GM13977 (cell line): Measurements from ENCODE around the gene CMTM4.

Source experiments
- DNase-seq: peaks from one replicate; pipeline ENCODE4 v3.0.0; 2012; ENCODE audit warnings: low spot score
- CTCF ChIP-seq: IDR thresholded peaks from 2 replicates; pipeline ENCODE4 v1.5.1; 2012; ENCODE audit warnings: mild to moderate bottlenecking, control low read depth; ENCODE audit not compliant: insufficient read depth; ENCODE audit errors: extremely low read depth, missing control alignments
- in situ Hi-C: fragments of 300-500 bp; cut with MboI; formaldehyde crosslinking; loops from one replicate; pipeline ENCODE4 v1.12.0; 2022; ENCODE audit warnings: low sequenced_read_pairs, low pct_unique_long_range_greater_than_20kb, mixed read lengths, inconsistent platforms; ENCODE audit not compliant: unreplicated experiment

Gene CMTM4

GRCh38 chr16:66696669-66697630 lies at the start of gene CMTM4:
CMTM4 (minus strand) TSS chr16:66696743; CDS start chr16:66696525, 218 bp downstream.
- in situ Hi-C loops: no loop called here
- peak; percentile 49 for TF ChIP-seq CTCF
- peak; percentile 97 for DNase-seq

- in situ Hi-C loops: loop anchor here (25.0 kb wide), 1 partner anchor 334 kb away; no protein-coding TSS in a partner anchor
Observed at GRCh38 chr16:66746048-66746447, 49.5 kb upstream of the CMTM4 start.

DNA sequence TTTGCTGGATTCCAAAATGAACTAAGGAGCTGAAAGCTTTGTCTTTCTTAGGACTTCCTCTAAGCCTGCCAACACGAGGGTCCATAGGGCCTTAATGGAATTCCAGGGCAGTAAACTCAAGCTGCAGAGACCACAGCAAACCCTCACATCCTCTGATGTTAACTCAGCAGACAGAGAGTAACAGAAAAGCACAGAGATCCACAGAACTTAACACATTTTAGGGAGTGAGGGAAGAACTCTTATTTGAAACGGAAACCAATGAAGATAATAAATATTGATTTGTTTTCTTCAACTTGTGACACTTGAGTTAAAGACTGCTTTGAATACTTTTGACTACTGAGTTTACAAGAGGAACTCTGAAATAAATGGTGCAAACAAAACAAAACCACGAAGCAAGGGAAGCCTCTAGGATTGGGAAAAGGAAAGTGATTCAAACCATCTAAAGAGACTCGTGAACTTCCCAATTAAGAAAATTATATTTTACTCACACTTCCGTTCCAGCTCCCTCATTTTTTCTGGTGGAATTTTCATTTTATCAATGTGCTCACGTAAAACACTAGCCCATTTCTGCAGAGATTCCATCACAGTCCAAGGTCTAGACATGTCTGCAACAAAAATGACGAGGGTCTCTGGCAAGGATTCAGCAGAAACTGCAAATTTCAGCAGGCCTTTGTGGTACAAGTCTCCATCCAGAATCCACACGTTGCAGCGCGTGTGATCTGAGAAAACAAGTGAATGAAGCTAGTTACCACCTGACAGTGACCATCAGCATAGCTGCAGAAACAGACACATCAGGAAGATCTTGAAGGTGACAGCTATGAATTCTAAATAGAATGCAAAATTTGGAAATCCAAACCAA lies 45.6 kb upstream of the CMTM4 start:
- DNase-seq: no peak
- in situ Hi-C loops: loop anchor here (25.0 kb wide), 1 partner anchor 330 kb away; no protein-coding TSS in a partner anchor
- no peak for TF ChIP-seq CTCF

More at GRCh38 chr16:66746048-66746447, 49.5 kb upstream of the CMTM4 start:
- no peak for DNase-seq
- no peak for TF ChIP-seq CTCF

DNA sequence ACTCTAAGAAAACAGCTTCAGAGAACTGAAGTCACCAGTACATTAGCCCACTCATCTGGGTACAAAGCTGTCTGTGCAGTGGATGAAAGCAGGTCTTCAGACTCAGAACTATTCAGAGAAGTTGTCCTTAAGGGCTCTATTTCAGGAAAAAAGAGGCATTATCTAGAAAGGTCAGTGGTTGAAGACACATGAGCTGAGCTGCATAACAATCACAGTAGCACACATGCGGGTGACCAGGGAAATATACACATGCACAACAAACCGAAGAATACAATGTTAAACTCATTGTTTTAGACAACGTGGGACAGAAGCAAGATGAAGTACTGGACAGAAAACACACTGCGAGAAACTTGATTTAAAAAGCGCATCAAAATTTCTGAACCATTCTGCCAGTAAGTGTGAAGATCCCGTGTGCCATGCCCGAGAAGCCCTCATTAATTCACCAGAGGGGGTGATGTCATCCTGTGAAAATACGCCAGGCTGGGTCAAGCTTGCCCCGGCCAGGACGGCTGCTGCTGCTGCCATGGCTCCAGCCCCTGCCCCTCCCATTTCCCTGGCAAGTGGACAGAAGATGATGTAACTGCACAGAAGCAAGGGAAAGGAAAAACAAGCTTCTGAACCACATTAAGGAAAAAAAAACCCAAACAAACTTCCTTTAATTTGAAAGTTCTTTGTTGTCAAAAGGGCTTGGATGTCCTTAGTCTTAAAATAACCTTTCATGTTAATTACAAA lies 44.8 kb upstream of the CMTM4 start:
- no peak for TF ChIP-seq CTCF
- no peak for DNase-seq
- in situ Hi-C loops: loop anchor here (25.0 kb wide), 1 partner anchor 329 kb away; no protein-coding TSS in a partner anchor

- TF ChIP-seq CTCF: no peak
- in situ Hi-C loops: loop anchor here (25.0 kb wide), 1 partner anchor 328 kb away; no protein-coding TSS in a partner anchor
- DNase-seq: no peak
Observed at GRCh38 chr16:66740533-66740932, 44.0 kb upstream of the CMTM4 start.

DNA sequence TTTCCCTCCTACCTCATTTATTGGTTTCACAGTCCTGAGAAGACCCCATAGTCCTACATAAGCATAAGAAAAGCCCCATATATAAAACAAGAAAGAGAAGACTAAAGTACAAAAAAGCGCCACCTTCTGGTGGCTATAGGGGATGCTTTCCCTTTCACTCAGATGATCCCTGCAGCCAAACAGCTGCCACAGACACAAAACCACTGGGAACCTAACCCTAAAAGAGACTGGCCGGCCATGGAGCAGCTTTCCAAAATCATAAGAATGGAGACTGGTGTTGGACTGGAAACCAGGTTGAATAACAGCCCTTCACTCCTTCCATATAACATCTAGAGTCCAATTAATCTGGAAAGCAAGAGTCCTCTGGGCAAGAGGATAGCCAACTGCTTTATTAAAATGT lies 43.5 kb upstream of the CMTM4 start:
- DNase-seq: peak; percentile 64
- TF ChIP-seq CTCF: peak; percentile 66
- in situ Hi-C loops: loop anchor here (25.0 kb wide), 1 partner anchor 328 kb away; no protein-coding TSS in a partner anchor
